HEK293 (cell line): ENCODE data around the gene STOML1.

Experiments
- CTCF ChIA-PET: fragments of 350-600 bp; formaldehyde crosslinking; extraction: SDS; loops from one replicate; lab custom pipeline; 2021; ENCODE audit warnings: antibody characterized with exemption; lab: Yijun Ruan, JAX
- POLR2A ChIA-PET: fragments of 300-600 bp; formaldehyde crosslinking; extraction: SDS; loops from one replicate; lab custom pipeline; 2020; ENCODE audit warnings: antibody characterized with exemption, inconsistent platforms; lab: Yijun Ruan, JAX
- H3K27ac ChIP-seq: fragments of 200-500 bp; sonication (Bioruptor generic); 2 replicates; pipeline ENCODE4 v1.5.1; 2014; ENCODE audit warnings: low read depth, low read length, control low read depth, inconsistent platforms; ENCODE audit errors: extremely low read depth
- H3K36me3 ChIP-seq, 2 experiments: fragments of 200-500 bp in 1 of 2; sonication (Bioruptor generic) in 1 of 2; 1 replicate in 1 of 2; 2 replicates in 1 of 2; pipeline ENCODE4 v1.5.1; 2014 to 2017; ENCODE audit warnings: inconsistent platforms in 2 of 2, low read length in 2 of 2; ENCODE audit not compliant: control insufficient read depth in 2 of 2, insufficient read depth in 1 of 2
- H3K4me1 ChIP-seq: fragments of 200-500 bp; sonication (Bioruptor generic); 2 replicates; pipeline ENCODE4 v1.5.1; 2014; ENCODE audit warnings: mild to moderate bottlenecking, low read length, inconsistent platforms; ENCODE audit not compliant: control insufficient read depth, insufficient read depth
- H3K4me3 ChIP-seq: 2 replicates; pipeline ENCODE4 v1.5.1; 2011; ENCODE audit warnings: low read depth, mild to moderate bottlenecking, control low read depth, low read length, moderate library complexity
- H3K9me3 ChIP-seq: fragments of 200-500 bp; sonication (Bioruptor generic); 2 replicates; pipeline ENCODE4 v1.5.1; 2014; ENCODE audit warnings: low read depth, low read length, inconsistent platforms; ENCODE audit not compliant: control insufficient read depth, insufficient read depth
- KLF1 ChIP-seq: fragments of 450-650 bp; formaldehyde crosslinking; IDR thresholded peaks from 2 replicates; pipeline ENCODE4 v1.5.1; 2016; ENCODE audit warnings: missing biosample characterization, missing genetic modification characterization
- KLF17 ChIP-seq: fragments of 450-650 bp; formaldehyde crosslinking; IDR thresholded peaks from 2 replicates; pipeline ENCODE4 v1.5.1; 2016; ENCODE audit warnings: missing biosample characterization, missing genetic modification characterization
- KLF9 ChIP-seq: fragments of 450-650 bp; formaldehyde crosslinking; IDR thresholded peaks from 2 replicates; pipeline ENCODE4 v1.5.1; 2016; ENCODE audit warnings: missing biosample characterization, missing genetic modification characterization, low read depth
- REST ChIP-seq: fragments of 450-650 bp; formaldehyde crosslinking; IDR thresholded peaks from 2 replicates; pipeline ENCODE4 v1.5.1; 2016; ENCODE audit warnings: missing biosample characterization, missing genetic modification characterization
- SCRT2 ChIP-seq: fragments of 450-650 bp; formaldehyde crosslinking; IDR thresholded peaks from 2 replicates; pipeline ENCODE4 v1.5.1; 2016; ENCODE audit warnings: missing biosample characterization, missing genetic modification characterization
- ZIC2 ChIP-seq: fragments of 450-650 bp; formaldehyde crosslinking; IDR thresholded peaks from 2 replicates; pipeline ENCODE4 v1.5.1; 2016; ENCODE audit warnings: missing biosample characterization, missing genetic modification characterization
- ZNF202 ChIP-seq: fragments of 450-650 bp; formaldehyde crosslinking; IDR thresholded peaks from 2 replicates; pipeline ENCODE4 v1.5.1; 2016; ENCODE audit warnings: missing biosample characterization, missing genetic modification characterization, borderline replicate concordance
- ZNF341 ChIP-seq: fragments of 450-650 bp; formaldehyde crosslinking; IDR thresholded peaks from 2 replicates; pipeline ENCODE4; 2016; ENCODE audit warnings: low read depth, missing biosample characterization, missing genetic modification characterization
- ZNF48 ChIP-seq: fragments of 450-650 bp; formaldehyde crosslinking; IDR thresholded peaks from 2 replicates; pipeline ENCODE4 v1.5.1; 2016; ENCODE audit warnings: missing biosample characterization, missing genetic modification characterization
- ZNF521 ChIP-seq: fragments of 450-650 bp; formaldehyde crosslinking; IDR thresholded peaks from 2 replicates; pipeline ENCODE4 v1.5.1; 2017; ENCODE audit warnings: missing biosample characterization, mild to moderate bottlenecking, missing genetic modification characterization
- ZNF580 ChIP-seq: fragments of 450-650 bp; formaldehyde crosslinking; IDR thresholded peaks from 2 replicates; pipeline ENCODE4 v1.5.1; 2016; ENCODE audit warnings: missing biosample characterization, missing genetic modification characterization
- ZNF639 ChIP-seq: fragments of 450-650 bp; formaldehyde crosslinking; IDR thresholded peaks from 2 replicates; pipeline ENCODE4 v1.5.1; 2016; ENCODE audit warnings: missing biosample characterization, missing genetic modification characterization

STOML1 gene

GRCh38 chr15:73955326-73955725, 36.8 kb downstream of the STOML1 start:
- Histone ChIP-seq H3K4me1 (peaks cover 6% of the 10 kb centered on the region; the same call in 1 of the 2 replicates), H3K9me3 (no peaks in the 10 kb centered on the region), H3K27ac (no peak overlapping the region), H3K36me3 (no peaks in the 10 kb centered on the region), H3K4me3 (no peak overlapping the region)
- ChIA-PET POLR2A (no interaction called here), CTCF (interaction anchor here (1.1 to 14.4 kb wide), 2 partner anchors 14 to 27 kb away, joined by 3 to 276 read pairs; no protein-coding TSS in a partner anchor)
- TF ChIP-seq ZNF639 (tag by site-specific recombination) (no peak), ZNF202 (tag by site-specific recombination) (no peak)

- ChIA-PET CTCF (interaction anchor here (0.9 to 14.4 kb wide), 3 partner anchors 14 to 46 kb away, joined by 3 to 276 read pairs (median 3); no protein-coding TSS in a partner anchor), POLR2A (no interaction called here)
- no peak overlapping the region for H3K4me3 ChIP-seq
- H3K36me3 ChIP-seq: no peaks in the 10 kb centered on the region
- peak; percentile 71 for TF ChIP-seq SCRT2 (tag by site-specific recombination)
- TF ChIP-seq ZIC2 (tag by site-specific recombination): 0 out of 2 replicates have a peak, but pooled peaks have one; percentile 20
- TF ChIP-seq REST (tag by site-specific recombination): no peak
- TF ChIP-seq ZNF341: 0 out of 2 replicates have a peak, but pooled peaks have one; percentile 8
- H3K9me3 ChIP-seq: no peaks in the 10 kb centered on the region
- peaks cover 6% of the 10 kb centered on the region; the same call in 1 of the 2 replicates for H3K4me1 ChIP-seq
- no peak overlapping the region for H3K27ac ChIP-seq
These were observed 37.6 kb downstream of the STOML1 start for GRCh38 chr15:73954188-73955145.

GRCh38 chr15:73952913-73953750, 39.0 kb downstream of the STOML1 start:
- ChIA-PET CTCF (interaction anchor here (0.7 to 14.4 kb wide), 4 partner anchors 16 to 428 kb away, joined by 3 to 276 read pairs (median 4); no protein-coding TSS in a partner anchor), POLR2A (no interaction called here)
- TF ChIP-seq KLF9 (tag by site-specific recombination) (peak; percentile 50; the same call in 1 of the 2 replicates), KLF17 (tag by site-specific recombination) (peak; percentile 45; the same call in 1 of the 2 replicates), KLF1 (tag by site-specific recombination) (peak; percentile 64), ZNF580 (tag by site-specific recombination) (no peak), ZNF521 (tag by site-specific recombination) (no peak), ZNF48 (no peak)
- no peak overlapping the region for H3K27ac ChIP-seq
- H3K4me3 ChIP-seq: no peak overlapping the region
- peaks cover 6% of the 10 kb centered on the region; the same call in 1 of the 2 replicates for H3K4me1 ChIP-seq
- H3K9me3 ChIP-seq: no peaks in the 10 kb centered on the region
- H3K36me3 ChIP-seq: no peaks in the 10 kb centered on the region
